ENCODE measurements around the gene TADA2B.

Gene TADA2B

DNA sequence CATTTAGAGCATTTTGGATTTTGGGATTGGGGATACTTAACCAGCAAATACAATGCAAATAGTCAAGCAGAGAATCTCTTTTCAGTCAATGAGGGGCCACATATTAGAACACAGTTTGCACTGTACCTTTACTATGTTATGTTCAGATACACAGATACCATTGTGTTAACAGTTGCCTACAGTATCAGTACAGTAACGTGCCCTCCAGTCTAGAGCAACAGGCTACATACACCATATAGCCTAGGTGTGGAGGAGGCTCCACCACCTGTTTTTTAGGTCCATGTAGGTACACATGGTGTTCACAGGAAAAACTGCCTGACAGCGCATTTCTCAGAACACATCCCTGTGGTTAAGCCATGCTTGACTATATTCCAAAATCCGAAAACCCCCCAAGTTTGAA is 15.6 kb downstream of the TADA2B start:
- TF ChIP-seq, protein P1, sequence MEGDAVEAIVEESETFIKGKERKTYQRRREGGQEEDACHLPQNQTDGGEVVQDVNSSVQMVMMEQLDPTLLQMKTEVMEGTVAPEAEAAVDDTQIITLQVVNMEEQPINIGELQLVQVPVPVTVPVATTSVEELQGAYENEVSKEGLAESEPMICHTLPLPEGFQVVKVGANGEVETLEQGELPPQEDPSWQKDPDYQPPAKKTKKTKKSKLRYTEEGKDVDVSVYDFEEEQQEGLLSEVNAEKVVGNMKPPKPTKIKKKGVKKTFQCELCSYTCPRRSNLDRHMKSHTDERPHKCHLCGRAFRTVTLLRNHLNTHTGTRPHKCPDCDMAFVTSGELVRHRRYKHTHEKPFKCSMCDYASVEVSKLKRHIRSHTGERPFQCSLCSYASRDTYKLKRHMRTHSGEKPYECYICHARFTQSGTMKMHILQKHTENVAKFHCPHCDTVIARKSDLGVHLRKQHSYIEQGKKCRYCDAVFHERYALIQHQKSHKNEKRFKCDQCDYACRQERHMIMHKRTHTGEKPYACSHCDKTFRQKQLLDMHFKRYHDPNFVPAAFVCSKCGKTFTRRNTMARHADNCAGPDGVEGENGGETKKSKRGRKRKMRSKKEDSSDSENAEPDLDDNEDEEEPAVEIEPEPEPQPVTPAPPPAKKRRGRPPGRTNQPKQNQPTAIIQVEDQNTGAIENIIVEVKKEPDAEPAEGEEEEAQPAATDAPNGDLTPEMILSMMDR (conservative IDR thresholded peaks at IDR 0.05; ENCODE audit: low read length), result no peak
- DNase-seq (ENCODE audit: low read depth), result no peak
- no peak overlapping the region for H3K4me3 ChIP-seq (ENCODE audit: low read length)

DNA sequence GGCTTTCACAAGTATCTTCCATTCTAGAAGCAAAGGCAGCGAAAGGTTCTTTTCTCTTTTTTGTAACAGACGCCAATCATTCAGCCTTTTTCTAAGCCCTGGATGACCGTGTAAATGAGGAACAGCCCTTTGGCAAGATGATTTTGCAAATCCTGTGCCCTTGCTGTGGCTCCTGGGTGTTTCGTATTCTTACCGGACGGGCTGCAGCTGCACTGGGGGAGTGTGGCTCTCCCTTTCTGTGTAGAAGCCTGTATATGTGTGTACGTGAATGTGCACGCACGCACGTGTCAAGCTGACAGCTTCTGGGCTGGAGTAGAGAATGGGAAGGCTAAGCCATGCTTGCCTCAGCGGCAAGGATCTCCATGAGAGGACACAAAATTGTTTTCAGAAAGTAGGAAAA is 16.5 kb downstream of the TADA2B start:
- no peak for DNase-seq (ENCODE audit: low read depth)
- TF ChIP-seq, protein P1 (conservative IDR thresholded peaks at IDR 0.05; ENCODE audit: low read length), result no peak
- no peak overlapping the region for H3K4me3 ChIP-seq (ENCODE audit: low read length)

DNA sequence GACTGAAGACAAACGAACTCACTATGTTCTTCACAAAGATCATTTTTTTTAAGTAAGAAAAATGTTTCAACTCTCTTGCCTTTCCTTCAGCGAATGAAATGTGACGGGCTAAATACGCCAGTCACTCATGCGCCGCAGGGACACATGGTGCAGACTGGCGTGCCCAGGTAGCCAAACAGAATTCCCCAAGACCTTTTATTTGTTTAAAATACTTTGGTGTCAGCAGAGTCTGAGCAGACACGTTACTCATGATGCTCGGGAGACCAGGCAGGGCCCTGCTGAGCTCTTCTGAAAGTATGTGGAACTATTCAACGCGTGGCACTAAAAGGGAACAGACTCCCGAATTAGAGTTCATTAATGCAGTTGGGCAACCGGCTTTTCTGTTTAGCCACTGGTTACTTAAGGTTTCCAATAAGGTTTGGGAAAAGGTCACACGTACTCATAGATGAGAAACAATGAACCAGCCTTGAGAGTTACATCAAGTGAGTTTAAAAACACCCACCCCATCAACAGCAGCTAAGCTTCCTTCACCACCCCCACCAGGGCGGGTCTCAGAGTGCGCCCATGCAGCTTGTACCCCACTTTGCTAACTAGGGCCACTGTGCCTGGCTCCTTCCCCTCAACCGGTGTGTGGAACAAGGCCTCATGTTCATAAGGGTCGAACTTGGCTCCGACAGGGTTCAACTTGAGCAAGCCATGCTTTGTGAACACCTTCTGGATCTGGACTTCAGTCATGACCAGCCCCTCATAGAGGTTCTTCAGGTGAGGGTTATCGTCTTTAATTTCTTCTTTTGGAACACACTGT is 17.4 kb downstream of the TADA2B start:
- TF ChIP-seq, protein P1 (conservative IDR thresholded peaks at IDR 0.05; ENCODE audit: low read length), result no peak
- no peak for DNase-seq (ENCODE audit: low read depth)

DNA sequence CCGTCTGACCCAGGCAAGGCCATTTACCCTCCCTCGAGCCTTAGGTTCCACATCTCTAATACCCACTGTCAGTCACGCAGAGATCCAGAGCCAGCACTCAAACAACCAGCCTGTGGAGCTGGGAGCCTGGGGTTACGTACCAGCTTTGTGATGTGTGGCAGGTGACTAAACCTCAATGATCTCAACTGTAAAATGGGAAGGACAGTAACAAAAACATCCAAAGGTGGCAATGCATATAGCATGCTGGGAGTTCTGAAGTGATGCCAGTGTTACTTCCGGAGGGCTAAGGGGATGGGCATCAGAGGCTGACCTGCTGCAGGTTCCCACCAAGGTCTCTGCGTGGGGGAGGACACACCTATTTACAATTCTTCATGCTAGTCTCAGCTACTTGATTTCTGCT is 18.6 kb downstream of the TADA2B start:
- no peak overlapping the region for H3K4me3 ChIP-seq (ENCODE audit: low read length)
- TF ChIP-seq, protein P1 (conservative IDR thresholded peaks at IDR 0.05; ENCODE audit: low read length), result no peak
- DNase-seq (ENCODE audit: low read depth), result no peak

More for the DNA sequence above, 17.4 kb downstream of the TADA2B start:
- H3K4me3 ChIP-seq (ENCODE audit: low read length), result no peak overlapping the region

DNA sequence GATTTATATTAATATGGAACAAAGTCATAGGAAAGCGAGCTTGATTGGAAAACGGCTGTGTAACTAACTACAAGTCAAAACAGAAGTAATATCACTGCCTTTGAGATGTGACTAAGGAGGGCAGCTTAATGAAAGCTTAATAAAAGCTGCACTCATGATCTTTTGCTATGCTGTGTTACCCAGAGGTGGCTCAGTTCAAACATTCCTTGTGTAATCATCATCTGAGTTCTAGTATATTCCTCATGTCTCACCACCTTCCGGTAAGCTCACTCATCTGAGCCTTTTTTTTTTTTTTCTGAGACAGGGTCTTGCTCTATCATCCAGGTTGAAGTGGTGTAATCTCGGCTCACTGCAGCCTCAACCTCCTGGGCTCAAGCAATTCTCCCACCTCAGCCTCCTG is 19.6 kb downstream of the TADA2B start:
- no peak overlapping the region for H3K4me3 ChIP-seq (ENCODE audit: low read length)
- no peak for DNase-seq (ENCODE audit: low read depth)
- TF ChIP-seq, protein P1 (conservative IDR thresholded peaks at IDR 0.05; ENCODE audit: low read length), result no peak

DNA sequence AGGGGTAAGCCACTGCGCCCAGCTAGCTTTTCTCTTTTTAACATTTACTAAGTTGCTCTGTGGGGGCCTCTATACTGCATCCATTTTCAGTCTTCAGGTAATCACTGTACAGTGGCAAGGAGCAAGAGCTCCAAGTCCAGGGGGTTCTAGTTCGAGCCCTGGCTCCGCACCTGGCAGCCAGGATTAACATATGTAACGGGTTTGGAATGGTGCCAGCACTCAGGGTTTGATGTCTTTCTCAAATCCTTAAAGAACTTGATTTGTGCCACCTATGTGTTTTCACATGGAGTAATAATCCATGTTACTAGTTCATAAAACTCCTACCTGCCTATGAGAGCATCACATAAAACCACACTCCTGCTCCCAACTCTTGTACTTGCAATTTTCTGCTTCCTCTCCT is 20.2 kb downstream of the TADA2B start:
- no peak overlapping the region for H3K4me3 ChIP-seq (ENCODE audit: low read length)
- no peak for DNase-seq (ENCODE audit: low read depth)
- TF ChIP-seq, protein P1 (conservative IDR thresholded peaks at IDR 0.05; ENCODE audit: low read length), result no peak

DNA sequence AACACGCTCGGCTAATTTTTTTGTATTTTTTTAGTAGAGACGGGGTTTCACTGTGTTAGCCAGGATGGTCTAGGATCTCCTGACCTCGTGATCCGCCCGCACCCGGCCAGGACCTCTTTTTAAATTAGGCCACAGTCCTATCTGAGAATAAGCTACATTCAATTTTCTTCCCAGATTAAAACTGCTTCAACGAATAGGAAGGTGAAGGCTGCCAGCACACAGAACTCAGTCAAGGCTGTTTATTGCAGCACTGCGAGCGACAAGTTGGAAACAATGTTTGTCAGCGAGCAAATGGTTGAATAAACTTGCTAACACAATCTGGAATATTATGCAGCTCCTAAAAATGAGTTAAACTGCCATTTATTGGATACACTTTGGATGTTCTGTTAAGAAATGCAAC is 22.8 kb downstream of the TADA2B start:
- TF ChIP-seq, protein P1 (conservative IDR thresholded peaks at IDR 0.05; ENCODE audit: low read length), result no peak
- H3K4me3 ChIP-seq (ENCODE audit: low read length), result no peak overlapping the region
- DNase-seq (ENCODE audit: low read depth), result no peak
